ENCODE measurements around the gene GSTA5. TPM values are rescaled to one million over a fixed set of nuclear protein-coding genes. Genes with fewer than 3 reads are reported as not detected.

GSTA5 gene
- total RNA-seq, 2 donors from 2014 or later, result not detected

GRCh38 chr6:52881662-52881995, 41.0 kb upstream of the GSTA5 start:
- no peak for TF ChIP-seq CTCF (IDR thresholded peaks at IDR 0.05)
- no peak for TF ChIP-seq POLR2A (IDR thresholded peaks at IDR 0.05)
- Histone ChIP-seq H3K9me3 (no peaks in the 10 kb centered on the region), H3K4me3 (no peak overlapping the region), H3K36me3 (replicated peaks in 1 of 2; ENCODE audit: insufficient read depth in 1 of 2, low read depth in 2 of 2) (no peaks in the 10 kb centered on the region), H3K27ac (peak overlapping the region in 2 of 4 donors; percentile 68), H3K4me1 (no peaks in the 10 kb centered on the region), H3K27me3 (no peaks in the 10 kb centered on the region)
- ATAC-seq (peak; percentile 30), DNase-seq (no peak)
- WGBS, 2 donors, result 28 to 39% methylated on average over 4 of the region's 4 CpGs
- intact Hi-C loops (cut with DNase I), result no loop called here

- H3K36me3 ChIP-seq (replicated peaks in 1 of 2; ENCODE audit: insufficient read depth in 1 of 2, low read depth in 2 of 2), result no peaks in the 10 kb centered on the region
- no peak for TF ChIP-seq POLR2A (IDR thresholded peaks at IDR 0.05)
- no peak for TF ChIP-seq CTCF (IDR thresholded peaks at IDR 0.05)
- no peak overlapping the region for H3K27ac ChIP-seq
- ATAC-seq (no peak), DNase-seq (no peak)
- H3K4me3 ChIP-seq, result no peak overlapping the region
- intact Hi-C loops (cut with DNase I), result no loop called here
- H3K27me3 ChIP-seq, result no peaks in the 10 kb centered on the region
- no peaks in the 10 kb centered on the region for H3K4me1 ChIP-seq
- WGBS, 2 donors, result 68 to 72% methylated on average over 2 of the region's 2 CpGs
- no peaks in the 10 kb centered on the region for H3K9me3 ChIP-seq
Observed at GRCh38 chr6:52877786-52878185, 37.2 kb upstream of the GSTA5 start.

GRCh38 chr6:52877168-52877567, 36.6 kb upstream of the GSTA5 start:
- ATAC-seq (no peak), DNase-seq (no peak)
- no peaks in the 10 kb centered on the region for H3K4me1 ChIP-seq
- no peak for TF ChIP-seq POLR2A (IDR thresholded peaks at IDR 0.05)
- TF ChIP-seq CTCF (IDR thresholded peaks at IDR 0.05), result no peak
- H3K4me3 ChIP-seq, result no peak overlapping the region
- intact Hi-C loops (cut with DNase I), result no loop called here
- H3K27ac ChIP-seq, result no peak overlapping the region
- WGBS, 2 donors, result 63 to 82% methylated on average over 3 of the region's 3 CpGs
- no peaks in the 10 kb centered on the region for H3K9me3 ChIP-seq
- no peaks in the 10 kb centered on the region for H3K27me3 ChIP-seq
- no peaks in the 10 kb centered on the region for H3K36me3 ChIP-seq (replicated peaks in 1 of 2; ENCODE audit: insufficient read depth in 1 of 2, low read depth in 2 of 2)

GRCh38 chr6:52876056-52876787, 35.6 kb upstream of the GSTA5 start:
- peak in 1 of 4 donors; percentile 7 for DNase-seq
- ATAC-seq, result no peak
- H3K27me3 ChIP-seq, result no peaks in the 10 kb centered on the region
- intact Hi-C loops (cut with DNase I), result no loop called here
- no peaks in the 10 kb centered on the region for H3K4me1 ChIP-seq
- no peak overlapping the region for H3K4me3 ChIP-seq
- H3K9me3 ChIP-seq, result no peaks in the 10 kb centered on the region
- H3K36me3 ChIP-seq (replicated peaks in 1 of 2; ENCODE audit: insufficient read depth in 1 of 2, low read depth in 2 of 2), result no peaks in the 10 kb centered on the region
- no peak overlapping the region for H3K27ac ChIP-seq
- no peak for TF ChIP-seq CTCF (IDR thresholded peaks at IDR 0.05)
- TF ChIP-seq POLR2A (IDR thresholded peaks at IDR 0.05), result no peak
- 83% methylated on average over 7 of the region's 7 CpGs for WGBS, 2 donors

- TF ChIP-seq POLR2A (IDR thresholded peaks at IDR 0.05) (no peak), CTCF (IDR thresholded peaks at IDR 0.05) (no peak)
- intact Hi-C loops (cut with DNase I), result no loop called here
- 17 to 21% methylated on average over 4 of the region's 4 CpGs for WGBS, 2 donors
Observed at GRCh38 chr6:52872031-52872430, 31.4 kb upstream of the GSTA5 start.

More at GRCh38 chr6:52872031-52872430, 31.4 kb upstream of the GSTA5 start:
- no peaks in the 10 kb centered on the region for H3K9me3 ChIP-seq
- H3K4me3 ChIP-seq, result no peak overlapping the region
- no peak overlapping the region for H3K27ac ChIP-seq
- no peaks in the 10 kb centered on the region for H3K27me3 ChIP-seq
- no peak for ATAC-seq
- H3K36me3 ChIP-seq (replicated peaks in 1 of 2; ENCODE audit: insufficient read depth in 1 of 2, low read depth in 2 of 2), result no peaks in the 10 kb centered on the region
- no peak for DNase-seq
- no peaks in the 10 kb centered on the region for H3K4me1 ChIP-seq

Measured in body of pancreas (tissue), 4 donors.